ENCODE results near the gene ST6GALNAC6. TPM values are rescaled to one million over a fixed set of nuclear protein-coding genes. Genes with fewer than 3 reads are reported as not detected.

The ST6GALNAC6 gene
- total and polyA plus RNA-seq, 2 experiments from 2014 or later: 53.0 to 73.4 TPM

- H3K4me3 ChIP-seq: no peak overlapping the region
- no peak overlapping the region for H3K27ac ChIP-seq
- no peak for DNase-seq (ENCODE audit: low read depth in 1 of 2, low spot score in 1 of 2)
- H3K4me1 ChIP-seq (ENCODE audit: low read depth): peaks cover 40% of the 10 kb centered on the region
- no peaks in the 10 kb centered on the region for H3K9me3 ChIP-seq (ENCODE audit: low read depth)
- H3K27me3 ChIP-seq: no peaks in the 10 kb centered on the region
- no peaks in the 10 kb centered on the region for H3K36me3 ChIP-seq
- no peak for TF ChIP-seq CTCF (IDR thresholded peaks at IDR 0.05; ENCODE audit: low read depth, low read length)
These were observed 43.9 kb downstream of the ST6GALNAC6 start for GRCh38 chr9:127855522-127855921.

GRCh38 chr9:127854960-127855359 lies 44.4 kb downstream of the ST6GALNAC6 start:
- Histone ChIP-seq H3K9me3 (ENCODE audit: low read depth) (no peaks in the 10 kb centered on the region), H3K27ac (no peak overlapping the region), H3K27me3 (no peaks in the 10 kb centered on the region), H3K4me1 (ENCODE audit: low read depth) (peaks cover 34% of the 10 kb centered on the region), H3K36me3 (no peaks in the 10 kb centered on the region), H3K4me3 (no peak overlapping the region)
- no peak for DNase-seq (ENCODE audit: low read depth in 1 of 2, low spot score in 1 of 2)
- TF ChIP-seq CTCF (IDR thresholded peaks at IDR 0.05; ENCODE audit: low read depth, low read length): no peak

- no peaks in the 10 kb centered on the region for H3K27me3 ChIP-seq
- H3K4me1 ChIP-seq (ENCODE audit: low read depth): peaks cover 27% of the 10 kb centered on the region
- TF ChIP-seq CTCF (IDR thresholded peaks at IDR 0.05; ENCODE audit: low read depth, low read length): peak; percentile 11
- H3K9me3 ChIP-seq (ENCODE audit: low read depth): no peaks in the 10 kb centered on the region
- peak in 1 of 2 donors; percentile 79 for DNase-seq (ENCODE audit: low read depth in 1 of 2, low spot score in 1 of 2)
- H3K4me3 ChIP-seq: no peak within 1 kb of the TSS
- no peaks in the 10 kb centered on the region for H3K36me3 ChIP-seq
- H3K27ac ChIP-seq: peak within 1 kb of the TSS; percentile 72
These were observed 45.1 kb downstream of the ST6GALNAC6 start, which contains the start of gene ENG for GRCh38 chr9:127854184-127854806. ENG (minus strand) TSS chr9:127854658; CDS start chr9:127854355, 303 bp downstream.

- peak overlapping the region; percentile 72 for H3K27ac ChIP-seq
- H3K27me3 ChIP-seq: no peaks in the 10 kb centered on the region
- no peaks in the 10 kb centered on the region for H3K9me3 ChIP-seq (ENCODE audit: low read depth)
- no peak for TF ChIP-seq CTCF (IDR thresholded peaks at IDR 0.05; ENCODE audit: low read depth, low read length)
- H3K36me3 ChIP-seq: no peaks in the 10 kb centered on the region
- no peak overlapping the region for H3K4me3 ChIP-seq
- H3K4me1 ChIP-seq (ENCODE audit: low read depth): peaks cover 21% of the 10 kb centered on the region
- peak; percentile 37 to 54 for DNase-seq (ENCODE audit: low read depth in 1 of 2, low spot score in 1 of 2)
These were observed 45.9 kb downstream of the ST6GALNAC6 start for GRCh38 chr9:127853312-127854183.

GRCh38 chr9:127852829-127853228 lies 46.6 kb downstream of the ST6GALNAC6 start:
- Histone ChIP-seq H3K4me3 (no peak overlapping the region), H3K9me3 (ENCODE audit: low read depth) (no peaks in the 10 kb centered on the region), H3K27me3 (no peaks in the 10 kb centered on the region)

More at GRCh38 chr9:127852829-127853228, 46.6 kb downstream of the ST6GALNAC6 start:
- peak overlapping the region; percentile 72 for H3K27ac ChIP-seq
- no peak for TF ChIP-seq CTCF (IDR thresholded peaks at IDR 0.05; ENCODE audit: low read depth, low read length)
- no peak for DNase-seq (ENCODE audit: low read depth in 1 of 2, low spot score in 1 of 2)
- peaks cover 15% of the 10 kb centered on the region for H3K4me1 ChIP-seq (ENCODE audit: low read depth)
- H3K36me3 ChIP-seq: no peaks in the 10 kb centered on the region
